KOPT-K1 (cell line): ENCODE measurements around the gene EMP1.
"Not testable (repeated sequence)": the region's sequence is repeated elsewhere in the genome, so short reads cannot be mapped to it uniquely, and the experiment has no call there.

Source experiments
- H3K27ac ChIP-seq: fragments of 200-600 bp; sonication (generic); 2 replicates; pipeline ENCODE4 v1.5.1; 2016; ENCODE audit warnings: antibody characterized with exemption, mild to moderate bottlenecking, low read depth, low read length; ENCODE audit not compliant: poor library complexity, severe bottlenecking
- H3K36me3 ChIP-seq: fragments of 200-600 bp; sonication (generic); 2 replicates; pipeline ENCODE4 v1.5.1; 2017; ENCODE audit warnings: antibody characterized with exemption, mild to moderate bottlenecking, low read length, moderate library complexity; ENCODE audit not compliant: insufficient read depth
- H3K9me3 ChIP-seq: fragments of 200-600 bp; sonication (generic); 2 replicates; pipeline ENCODE4 v1.5.1; 2017; ENCODE audit warnings: antibody characterized with exemption, low read length, mild to moderate bottlenecking; ENCODE audit not compliant: insufficient read depth, poor library complexity, severe bottlenecking

Gene EMP1

GRCh38 chr12:13243516-13244070 is 47.1 kb downstream of the EMP1 start:
- Histone ChIP-seq H3K36me3 (no peaks in the 10 kb centered on the region), H3K27ac (no peak overlapping the region), H3K9me3 (no peaks in the 10 kb centered on the region)

- Histone ChIP-seq H3K36me3 (no peaks in the 10 kb centered on the region), H3K27ac (no peak overlapping the region), H3K9me3 (no peaks in the 10 kb centered on the region)
Measured at GRCh38 chr12:13247596-13247995, 51.1 kb downstream of the EMP1 start.

- Histone ChIP-seq H3K9me3 (no peaks in the 10 kb centered on the region), H3K27ac (no peak overlapping the region), H3K36me3 (no peaks in the 10 kb centered on the region)
Measured at GRCh38 chr12:13248964-13249363, 52.4 kb downstream of the EMP1 start.

- Histone ChIP-seq H3K27ac (no peak overlapping the region), H3K36me3 (no peaks in the 10 kb centered on the region)
Measured at GRCh38 chr12:13250416-13250815, 53.9 kb downstream of the EMP1 start.

GRCh38 chr12:13251521-13251920 is 55.0 kb downstream of the EMP1 start:
- no peak overlapping the region for H3K27ac ChIP-seq
- H3K36me3 ChIP-seq: no peaks in the 10 kb centered on the region
- no peaks in the 10 kb centered on the region for H3K9me3 ChIP-seq

More at GRCh38 chr12:13250416-13250815, 53.9 kb downstream of the EMP1 start:
- H3K9me3 ChIP-seq: no peaks in the 10 kb centered on the region

GRCh38 chr12:13252024-13252423 is 55.5 kb downstream of the EMP1 start:
- no peaks in the 10 kb centered on the region for H3K9me3 ChIP-seq
- no peaks in the 10 kb centered on the region for H3K36me3 ChIP-seq
- no peak overlapping the region for H3K27ac ChIP-seq

- H3K36me3 ChIP-seq: no peaks in the 10 kb centered on the region
- H3K9me3 ChIP-seq: no peaks in the 10 kb centered on the region
- no peak overlapping the region for H3K27ac ChIP-seq
Measured at GRCh38 chr12:13252616-13253015, 56.1 kb downstream of the EMP1 start.

- Histone ChIP-seq H3K36me3 (no peaks in the 10 kb centered on the region), H3K9me3 (no peaks in the 10 kb centered on the region), H3K27ac (no peak overlapping the region)
Measured at GRCh38 chr12:13253966-13254760, 57.6 kb downstream of the EMP1 start.

GRCh38 chr12:13255792-13256691 is 59.5 kb downstream of the EMP1 start:
- Histone ChIP-seq H3K9me3 (no peaks in the 10 kb centered on the region), H3K27ac (no peak overlapping the region), H3K36me3 (no peaks in the 10 kb centered on the region)

- Histone ChIP-seq H3K9me3 (no peaks in the 10 kb centered on the region), H3K27ac (no peak overlapping the region), H3K36me3 (no peaks in the 10 kb centered on the region)
Measured at GRCh38 chr12:13256692-13257045, 60.1 kb downstream of the EMP1 start.

GRCh38 chr12:13257356-13257875 is 60.9 kb downstream of the EMP1 start:
- H3K36me3 ChIP-seq: no peaks in the 10 kb centered on the region
- no peak overlapping the region for H3K27ac ChIP-seq
- no peaks in the 10 kb centered on the region for H3K9me3 ChIP-seq

GRCh38 chr12:13258197-13258596 is 61.7 kb downstream of the EMP1 start:
- Histone ChIP-seq H3K27ac (no peak overlapping the region), H3K36me3 (no peaks in the 10 kb centered on the region), H3K9me3 (no peaks in the 10 kb centered on the region)

GRCh38 chr12:13258717-13259119 is 62.2 kb downstream of the EMP1 start:
- H3K36me3 ChIP-seq: no peaks in the 10 kb centered on the region
- H3K9me3 ChIP-seq: no peaks in the 10 kb centered on the region
- no peak overlapping the region for H3K27ac ChIP-seq

- not testable (repeated sequence) for H3K36me3 ChIP-seq, H3K27ac ChIP-seq, H3K9me3 ChIP-seq
Measured at GRCh38 chr12:13259625-13260024, 63.1 kb downstream of the EMP1 start.

GRCh38 chr12:13267826-13268225 is 71.3 kb downstream of the EMP1 start:
- H3K27ac ChIP-seq, H3K36me3 ChIP-seq, H3K9me3 ChIP-seq: not testable (repeated sequence)
